Kidney capillary endothelial cell (primary cell): ENCODE measurements around the gene TRPV5.

Source experiments
- DNase-seq: peaks from one replicate; pipeline ENCODE4 v3.0.0-alpha.2; 2018; ENCODE audit warnings: low spot score

The TRPV5 gene

GRCh38 chr7:142940966-142941535, 7.5 kb upstream of the TRPV5 start:
- peak; percentile 4 for DNase-seq

- DNase-seq, result no peak
Measured at GRCh38 chr7:142939226-142939910, 5.8 kb upstream of the TRPV5 start, which contains the start of gene LLCFC1. Gene LLCFC1 (plus strand): TSS chr7:142939484. CDS start chr7:142939622, 138 bp downstream.

- no peak for DNase-seq
Measured at GRCh38 chr7:142938611-142939010, 5.1 kb upstream of the TRPV5 start.

GRCh38 chr7:142935941-142936565, 2.5 kb upstream of the TRPV5 start:
- no peak for DNase-seq

DNA sequence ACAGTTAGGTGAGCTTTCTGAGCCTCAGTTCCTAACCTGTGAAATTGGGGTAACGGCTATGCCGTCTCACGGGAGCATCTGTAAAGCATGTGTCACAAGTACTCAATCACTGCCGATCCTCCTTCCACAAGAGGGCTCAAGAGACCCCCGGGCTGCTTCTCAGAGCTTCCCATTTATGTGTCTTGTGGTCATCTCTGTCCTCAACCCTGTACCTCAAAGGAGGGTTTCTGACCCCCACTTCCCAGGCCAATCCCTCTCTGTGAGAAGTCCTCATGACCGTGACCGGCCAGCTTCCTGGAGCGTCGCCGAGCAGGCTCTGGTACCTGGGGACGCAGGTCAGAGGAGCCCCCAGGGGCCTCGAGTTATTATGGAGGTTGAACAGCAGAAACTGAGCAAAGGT, 510 bp upstream of the TRPV5 start:
- DNase-seq, result no peak

DNA sequence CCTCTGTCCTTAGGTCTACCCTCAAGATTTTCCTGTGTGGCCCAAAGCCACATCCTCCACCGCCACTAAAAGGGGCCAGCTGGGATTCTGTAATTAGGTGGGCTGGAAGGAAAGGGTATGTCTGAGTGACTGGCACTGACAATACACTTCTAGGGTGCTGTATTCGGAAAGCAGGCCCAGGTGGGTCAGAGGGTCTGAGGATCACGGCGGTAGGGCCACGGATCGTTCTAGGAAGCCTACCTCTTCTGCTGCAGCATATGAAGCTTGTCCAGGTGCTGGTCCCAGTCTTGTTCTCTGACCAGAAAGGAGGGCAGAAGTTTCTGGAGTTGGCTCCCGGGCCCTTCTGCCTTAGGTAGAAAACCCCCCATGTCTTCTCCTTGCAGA, 462 bp downstream of the TRPV5 start:
- DNase-seq, result no peak

DNA sequence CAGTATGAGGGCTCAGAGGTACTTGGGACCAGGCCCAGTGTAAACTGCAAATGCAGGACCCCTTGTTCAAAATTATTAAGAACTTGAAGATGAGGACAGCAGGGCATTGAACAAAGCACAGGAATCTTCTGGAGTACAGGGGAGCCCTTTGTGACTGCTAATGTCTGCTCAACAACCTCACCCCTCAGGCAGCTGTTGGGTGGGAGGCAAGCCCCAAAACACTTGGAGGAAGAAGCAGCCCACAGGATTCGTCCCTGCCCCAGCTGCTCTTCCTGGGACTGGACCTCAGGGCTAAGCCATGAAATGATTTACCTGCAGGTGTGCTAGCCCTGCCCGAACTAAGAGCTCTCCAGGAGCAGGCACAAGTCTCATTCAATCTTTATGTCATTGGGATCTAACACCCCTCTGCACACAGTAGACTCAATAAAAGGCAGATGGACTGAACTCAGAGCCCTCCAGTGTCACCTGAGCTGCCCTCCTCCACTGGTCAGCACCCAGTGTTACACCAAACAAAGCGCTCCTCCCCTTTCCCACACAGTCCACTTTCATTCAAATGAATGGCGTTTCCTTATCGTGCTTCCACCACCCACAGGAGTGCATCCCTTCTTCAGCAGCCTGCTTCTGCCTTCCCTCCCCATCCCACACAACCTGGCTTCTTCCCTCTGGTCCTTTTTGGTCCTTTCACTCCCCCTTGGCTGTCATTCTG, 1.0 kb downstream of the TRPV5 start:
- DNase-seq, result no peak

- no peak for DNase-seq
Measured at GRCh38 chr7:142930126-142930730, 3.3 kb downstream of the TRPV5 start.

GRCh38 chr7:142927949-142928348, 5.6 kb downstream of the TRPV5 start:
- DNase-seq, result no peak

DNA sequence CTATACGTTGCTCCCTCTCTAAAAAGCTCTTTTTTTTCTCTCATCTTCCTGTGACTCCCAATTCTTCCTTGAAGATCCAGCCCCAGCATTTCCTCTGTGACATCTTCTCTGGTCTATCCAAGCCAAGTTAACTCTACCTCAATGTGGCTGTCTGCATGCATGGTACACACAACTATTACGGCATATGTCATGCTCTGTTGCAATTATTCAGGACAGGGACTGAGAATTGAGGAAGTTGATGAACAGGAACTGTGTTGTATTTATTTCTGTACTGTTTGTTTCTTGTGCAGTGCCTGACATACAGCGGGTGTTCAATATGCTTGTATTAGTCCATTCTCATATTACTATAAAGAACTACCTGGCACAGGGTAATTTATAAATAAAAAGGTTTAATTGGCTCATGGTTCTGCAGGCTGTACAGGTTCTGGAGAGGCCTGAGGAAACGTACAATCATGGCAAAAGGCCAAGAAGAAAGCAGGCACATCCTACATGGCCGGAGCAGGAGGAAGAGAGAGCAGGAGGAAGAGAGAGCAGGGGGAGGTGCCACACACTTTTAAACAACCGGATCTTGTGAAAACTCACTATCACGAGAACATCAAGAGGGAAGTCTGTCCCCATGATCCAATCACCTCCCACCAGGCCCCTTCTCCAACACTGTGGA, 6.3 kb downstream of the TRPV5 start:
- DNase-seq, result no peak

GRCh38 chr7:142925413-142925812, 8.1 kb downstream of the TRPV5 start:
- no peak for DNase-seq

GRCh38 chr7:142923391-142923790, 10.2 kb downstream of the TRPV5 start:
- DNase-seq, result no peak

DNA sequence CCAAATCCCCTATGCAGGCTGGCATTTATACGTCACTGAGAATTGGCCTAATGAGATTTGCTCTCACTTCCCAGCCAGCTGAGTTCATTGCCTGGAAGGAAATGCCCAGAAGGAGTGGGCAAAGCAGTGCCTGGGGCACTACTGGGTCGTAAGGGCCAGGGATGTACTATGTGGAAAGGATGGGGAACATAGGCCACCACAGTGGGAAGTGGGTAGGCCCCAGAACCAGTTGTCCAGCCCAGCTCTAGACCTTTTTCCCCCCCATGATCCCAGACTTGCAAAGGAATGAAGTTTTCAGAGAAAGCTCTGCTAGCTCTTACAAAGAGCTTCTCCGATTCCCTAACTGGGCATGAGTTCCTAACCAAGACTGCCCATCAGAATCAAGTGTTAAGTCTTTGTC, 13.9 kb downstream of the TRPV5 start:
- DNase-seq, result no peak

- DNase-seq, result no peak
Measured at GRCh38 chr7:142918901-142919300, 14.6 kb downstream of the TRPV5 start.

GRCh38 chr7:142917447-142917846, 16.1 kb downstream of the TRPV5 start:
- no peak for DNase-seq

GRCh38 chr7:142916508-142916907, 17.0 kb downstream of the TRPV5 start:
- no peak for DNase-seq

DNA sequence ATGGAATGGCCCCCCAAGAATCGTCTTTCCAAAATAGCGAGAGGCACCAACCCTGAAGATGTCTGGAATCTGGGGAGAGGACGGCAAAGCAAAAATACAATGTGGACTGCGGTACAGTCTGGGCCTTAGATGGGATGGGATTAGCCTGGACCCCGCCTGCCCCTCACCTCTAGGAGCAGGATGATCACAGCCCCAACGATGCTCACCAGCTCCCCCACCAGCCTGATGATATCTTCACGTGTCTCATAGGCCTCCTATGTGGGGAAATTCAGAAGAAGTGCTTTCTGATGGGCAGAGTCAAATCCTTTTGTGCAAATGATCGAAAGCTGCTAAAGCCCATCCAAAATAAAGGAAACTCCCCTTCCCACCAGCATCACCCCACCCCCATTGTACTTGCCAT, 18.2 kb downstream of the TRPV5 start:
- DNase-seq, result no peak

DNA sequence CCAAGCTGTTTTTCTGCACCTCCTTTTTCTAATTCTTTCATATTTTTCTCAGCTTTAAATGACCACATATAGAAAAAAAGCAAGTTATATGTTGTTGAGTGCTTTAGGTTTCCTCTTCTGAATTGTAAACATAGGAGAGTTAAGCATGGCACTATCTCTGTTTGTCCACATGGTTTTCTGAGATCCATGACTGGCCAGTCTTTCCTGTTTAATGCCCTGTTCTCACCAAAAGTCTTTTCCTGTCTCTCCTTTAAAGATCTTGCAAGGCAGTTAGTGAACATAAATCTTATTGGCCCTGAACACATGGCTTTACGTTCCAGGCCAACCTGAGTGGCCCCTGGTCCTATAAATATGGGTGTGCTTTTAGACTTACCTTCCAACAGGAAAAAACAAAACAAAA, 19.4 kb downstream of the TRPV5 start:
- no peak for DNase-seq

DNA sequence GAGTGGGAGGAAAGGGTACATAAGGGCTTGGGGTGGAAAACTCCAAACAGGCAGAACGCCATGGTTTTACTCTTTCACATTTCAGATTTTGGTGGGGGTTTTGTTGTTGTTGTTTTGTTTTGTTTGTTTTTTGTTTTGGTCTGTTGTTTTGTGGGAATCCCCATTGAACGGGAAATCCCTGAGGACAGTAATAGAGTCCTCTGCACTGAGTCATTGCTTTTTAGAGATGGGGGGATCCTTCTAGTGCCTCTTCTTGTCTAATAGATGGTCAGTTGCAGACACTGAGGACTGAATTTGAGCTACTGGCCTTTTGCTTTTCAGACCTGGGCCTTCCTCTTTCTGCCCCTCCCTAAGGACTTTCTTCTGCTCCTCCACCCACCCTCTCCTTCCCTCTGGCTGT, 20.0 kb downstream of the TRPV5 start:
- DNase-seq, result no peak

- no peak for DNase-seq
Measured at GRCh38 chr7:142913051-142913450, 20.5 kb downstream of the TRPV5 start.

DNA sequence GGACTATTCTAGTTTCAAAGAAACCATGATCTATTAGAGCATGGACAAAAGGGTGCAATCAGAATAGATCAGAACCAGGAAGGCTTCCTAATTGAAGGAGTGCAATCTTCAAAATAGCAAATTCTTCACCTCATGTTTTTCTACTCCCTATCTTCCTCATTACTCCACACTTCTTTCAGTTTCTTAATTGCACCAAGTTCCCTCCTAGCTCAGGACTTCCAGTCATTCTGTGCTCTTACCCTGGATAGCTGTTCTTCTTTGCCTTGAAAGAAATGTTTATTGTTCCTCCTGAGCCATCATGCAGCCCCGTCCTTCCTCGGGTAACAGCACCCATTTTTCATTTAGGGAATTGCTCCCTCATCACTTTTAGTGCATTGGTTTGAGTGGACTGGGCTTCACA, 23.1 kb downstream of the TRPV5 start:
- DNase-seq, result no peak

GRCh38 chr7:142910031-142910433, 23.5 kb downstream of the TRPV5 start:
- no peak for DNase-seq
